Left cardiac atrium (tissue), 4 donors: ENCODE data around the gene ARL3. TPM values are rescaled to one million over a fixed set of nuclear protein-coding genes. Genes with fewer than 3 reads are reported as not detected.
A peak's percentile ranks its signal among the peaks of the same experiment; 100 is the strongest.

Experiments used
- ATAC-seq, 2 donors: fragments of 200-7000 bp; cut with Tn5 transposase; one replicate each; pipeline ENCODE4 v1.9.1; 2020; ENCODE audit warnings: mild to moderate bottlenecking in 2 of 2, moderate library complexity in 2 of 2
- DNase-seq: peaks from one replicate; pipeline ENCODE4 v3.0.0-alpha.2; 2020
- intact Hi-C, 2 donors: fragments of 100-400 bp; cut with DNase I; formaldehyde crosslinking; loops; one replicate each; pipeline versions ENCODE4 v1.14.1 to v1.15.1; 2022 to 2023
- total RNA-seq, 2 donors: library from RNA; stranded (reverse); fragmentation: NEBNext Ultra II Directional; extraction: Animal tissue kit (Norgen Biotek cat#: 25700); gene quantifications; one replicate each; pipeline ENCODE4 v1.2.1, GENCODE V29; 2021
- donor health status: DM: no; HTN: yes; CAD: no.
- donor health status: DM: no; HTN: yes; CAD: no; lungs with severe emphysema.
- donor health status: DM: yes; HTN: yes; CAD: no.
- donor health status: Dilated cardiomyopathy.

The ARL3 gene
- total RNA-seq, 2 donors from 2014 or later: 12.0 to 12.4 TPM

DNA sequence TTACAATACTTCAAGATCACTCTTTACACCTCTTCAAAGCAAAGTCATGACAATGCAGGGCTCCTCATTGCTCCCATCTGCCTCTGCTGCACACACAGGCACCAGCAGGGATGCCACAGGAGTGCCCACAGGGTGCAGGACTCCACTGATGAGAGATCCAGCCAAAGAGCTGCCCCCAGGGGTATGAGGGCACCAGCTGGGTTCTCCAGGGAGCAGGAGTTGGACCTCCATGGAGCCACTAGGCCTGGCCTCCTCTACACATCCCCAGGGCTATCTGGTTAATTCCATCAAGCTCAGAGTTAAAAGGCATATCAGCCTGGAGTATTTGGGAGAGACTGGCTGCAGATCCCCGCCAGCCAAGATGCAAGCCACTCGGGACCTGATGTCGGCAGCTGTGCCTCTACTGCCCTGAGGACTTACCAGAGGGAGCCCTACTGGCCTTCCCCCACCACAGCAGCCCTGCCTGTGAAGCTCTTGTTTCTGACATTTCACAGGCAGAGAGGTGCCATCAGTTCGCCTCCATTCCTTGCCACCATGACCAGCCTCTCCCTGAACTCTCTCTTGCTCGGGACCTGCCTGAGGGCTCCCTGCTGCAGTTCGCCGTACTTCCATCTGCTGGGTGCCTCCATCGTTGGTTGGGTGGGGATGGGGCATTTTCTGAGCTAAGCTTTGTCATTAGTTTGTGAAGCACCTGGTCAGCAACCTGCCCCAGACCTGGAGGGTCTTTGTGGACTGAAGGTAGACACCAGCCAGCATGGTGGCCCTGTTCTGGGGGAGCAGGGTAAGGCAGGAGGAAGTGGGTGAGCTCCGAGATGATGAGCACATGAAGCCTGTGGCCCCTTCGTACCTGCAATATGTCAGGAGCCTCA lies 82.4 kb downstream of the ARL3 start:
- ATAC-seq (no peak), DNase-seq (peak; percentile 20)
- intact Hi-C loops: no loop called here

DNA sequence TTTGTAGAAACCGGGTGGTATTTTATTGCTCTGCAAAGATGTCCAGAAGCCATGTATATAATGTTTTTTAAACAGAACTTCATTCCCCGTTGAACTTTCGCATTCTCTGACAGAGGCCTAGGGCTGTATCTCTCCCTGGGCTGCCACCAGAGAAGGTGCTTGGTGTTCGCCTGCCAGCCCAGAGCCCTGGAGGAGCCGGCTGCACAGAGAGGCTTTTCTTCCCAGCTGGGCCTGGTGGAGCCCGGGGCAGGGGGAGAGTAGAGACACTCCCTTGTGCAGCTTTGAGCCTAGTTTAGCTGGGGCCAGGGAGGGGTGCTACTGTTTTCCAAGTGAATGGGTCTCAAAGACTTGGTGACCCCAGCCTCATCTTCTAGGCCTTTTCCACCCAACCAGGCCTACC lies 83.5 kb downstream of the ARL3 start:
- intact Hi-C loops: no loop called here
- DNase-seq (no peak), ATAC-seq (no peak)

DNA sequence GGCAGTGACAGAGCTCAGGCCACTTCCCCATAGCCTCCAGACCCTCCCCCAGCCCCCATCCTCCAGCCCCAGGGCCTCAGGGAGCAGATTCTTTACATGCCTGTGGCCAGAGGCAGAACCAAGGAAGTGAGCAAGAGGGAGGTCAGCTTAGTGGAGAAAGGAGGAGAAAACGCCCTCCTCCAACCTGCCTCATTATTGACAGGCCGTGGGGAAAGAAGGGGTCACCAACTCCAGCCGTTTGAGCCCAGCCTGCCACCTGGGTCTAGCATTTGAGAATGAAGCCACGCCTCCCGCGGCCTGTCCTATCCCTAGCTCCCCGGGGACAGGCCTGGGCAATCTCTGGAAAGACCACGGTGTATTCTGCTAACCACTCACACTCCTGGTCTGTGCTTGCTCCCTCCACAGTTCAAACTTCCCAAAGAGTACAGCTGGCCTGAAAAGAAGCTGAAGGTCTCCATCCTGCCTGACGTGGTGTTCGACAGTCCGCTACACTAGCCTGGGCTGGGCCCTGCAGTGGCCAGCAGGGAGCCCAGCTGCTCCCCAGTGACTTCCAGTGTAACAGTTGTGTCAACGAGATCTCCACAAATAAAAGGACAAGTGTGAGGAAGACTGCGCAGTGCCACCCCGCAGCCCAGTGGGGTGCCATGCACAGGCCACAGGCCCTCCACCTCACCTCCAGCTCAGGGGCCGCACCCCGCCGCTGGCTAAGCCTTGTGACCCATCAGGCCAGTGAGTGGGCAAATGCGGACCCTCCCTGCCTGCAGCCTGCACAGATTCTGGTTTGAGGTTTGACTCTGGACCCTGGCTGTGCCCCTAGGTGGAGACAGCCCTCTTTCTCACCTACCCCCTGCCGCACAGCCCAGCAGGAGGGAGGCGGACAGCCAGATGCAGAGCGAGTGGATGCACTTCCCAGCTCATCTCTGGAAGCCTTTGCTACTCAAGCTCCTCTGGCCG lies 84.3 kb downstream of the ARL3 start:
- no peak for DNase-seq
- no peak for ATAC-seq
- intact Hi-C loops: no loop called here

DNA sequence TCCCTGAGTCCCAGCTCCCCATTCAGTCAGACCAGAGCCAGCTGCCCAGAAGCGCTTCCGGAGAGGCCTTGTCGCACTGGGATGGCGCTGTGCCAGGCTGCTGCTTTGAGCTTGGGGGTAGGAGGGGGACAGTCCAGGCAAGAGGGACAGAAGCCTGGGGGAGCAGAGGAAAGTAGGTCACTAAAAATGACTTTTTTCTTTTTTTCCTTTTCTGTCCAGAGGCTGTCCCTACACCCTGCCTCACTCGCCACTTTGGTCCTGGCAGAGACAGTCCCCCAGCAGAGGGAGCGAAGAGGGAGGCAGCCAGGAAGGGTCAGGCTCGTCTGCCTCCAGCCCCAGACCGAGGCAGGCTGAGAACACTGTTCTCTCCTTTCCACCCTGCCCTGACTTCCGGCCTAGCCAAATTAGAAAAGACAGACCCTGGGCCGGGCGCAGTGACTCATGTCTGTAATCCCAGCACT lies 85.7 kb downstream of the ARL3 start:
- intact Hi-C loops: no loop called here
- DNase-seq: peak; percentile 84
- peak; percentile 41 to 54 for ATAC-seq

DNA sequence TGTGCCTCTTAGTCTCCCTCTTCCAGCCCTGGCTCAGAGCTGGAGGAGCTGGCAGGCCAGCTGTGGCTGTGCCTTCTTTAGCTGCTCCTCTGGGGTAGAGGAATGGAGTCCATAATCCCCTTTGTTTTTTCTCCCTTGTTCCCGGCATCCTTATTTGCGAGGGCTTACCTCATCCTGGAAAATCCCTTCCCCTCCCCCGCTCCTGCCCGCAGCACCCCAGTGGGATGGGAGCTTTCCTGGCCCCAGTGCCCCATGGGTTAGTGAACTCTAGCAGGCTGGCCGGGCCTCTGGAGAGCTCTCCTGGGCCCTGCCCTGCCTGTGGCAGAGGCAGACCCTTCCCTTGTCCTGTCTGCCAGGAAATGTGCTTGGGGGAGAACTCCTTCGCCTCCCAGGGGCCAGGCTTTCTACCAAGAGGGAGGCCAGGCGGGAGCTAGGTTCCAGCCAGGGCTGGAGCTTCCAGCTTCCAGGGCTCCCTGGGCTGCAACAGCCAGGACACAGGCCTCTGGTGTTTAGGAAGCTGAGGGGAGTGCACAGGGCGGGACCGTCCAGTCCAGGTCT lies 86.4 kb downstream of the ARL3 start:
- intact Hi-C loops: no loop called here
- DNase-seq (peak; percentile 62), ATAC-seq (peak; percentile 38 to 51)

DNA sequence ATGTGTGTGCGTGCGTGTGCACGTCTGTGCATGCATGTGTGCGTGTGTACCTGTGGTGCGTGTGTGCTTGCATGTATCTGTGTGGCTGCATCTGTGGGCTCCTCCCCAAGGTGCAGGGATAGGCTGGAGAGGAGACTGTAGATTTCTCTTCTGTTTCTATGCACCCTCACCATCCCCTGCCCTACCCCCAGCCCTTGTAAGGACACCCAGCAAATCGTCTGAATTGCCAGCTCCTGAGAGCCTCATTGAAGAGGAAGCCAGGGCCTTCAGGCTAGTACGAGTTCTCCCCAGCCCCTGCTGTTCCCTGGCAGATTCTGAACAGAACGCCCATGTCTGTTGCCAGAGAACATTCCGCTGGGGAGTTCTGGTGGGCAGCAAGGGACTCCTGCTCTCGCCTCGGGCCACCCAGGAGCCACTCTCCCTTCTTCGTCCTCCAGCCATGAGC lies 86.9 kb downstream of the ARL3 start:
- ATAC-seq: peak in 1 of 2 donors; percentile 16
- intact Hi-C loops: no loop called here
- DNase-seq: no peak

DNA sequence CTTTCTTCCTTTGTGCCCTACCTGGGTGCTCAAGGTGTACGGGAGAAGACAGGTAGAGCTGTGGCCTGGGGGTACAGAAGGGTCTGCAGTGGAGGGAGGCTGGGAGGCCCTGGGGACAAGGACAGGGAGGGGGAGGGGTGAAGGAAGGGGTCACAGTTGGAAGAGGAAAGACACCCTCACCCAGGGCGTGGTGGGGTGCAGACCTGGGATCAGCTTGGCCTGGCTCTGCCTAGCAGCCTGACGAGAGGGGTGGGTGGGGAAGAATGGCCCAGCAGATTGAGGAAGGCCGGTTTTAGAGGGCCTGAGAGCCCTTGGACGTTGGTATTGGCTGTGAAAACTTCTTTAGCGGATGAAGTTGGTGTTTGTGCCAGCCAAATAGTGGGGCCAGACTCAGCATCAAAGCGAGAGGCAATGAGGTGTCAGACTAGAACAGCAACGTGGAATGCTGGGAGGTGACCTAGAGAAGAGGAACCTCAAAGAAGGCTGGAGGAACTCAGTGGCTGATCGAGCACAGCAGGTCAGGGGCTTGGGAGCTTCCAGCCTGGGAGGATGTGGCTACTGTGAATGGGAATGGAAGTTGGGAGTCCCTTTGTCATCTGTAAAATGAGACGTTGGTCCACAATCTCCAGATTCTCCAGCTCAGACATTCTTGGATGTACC lies 88.0 kb downstream of the ARL3 start:
- ATAC-seq (no peak), DNase-seq (peak; percentile 18)
- intact Hi-C loops: no loop called here

DNA sequence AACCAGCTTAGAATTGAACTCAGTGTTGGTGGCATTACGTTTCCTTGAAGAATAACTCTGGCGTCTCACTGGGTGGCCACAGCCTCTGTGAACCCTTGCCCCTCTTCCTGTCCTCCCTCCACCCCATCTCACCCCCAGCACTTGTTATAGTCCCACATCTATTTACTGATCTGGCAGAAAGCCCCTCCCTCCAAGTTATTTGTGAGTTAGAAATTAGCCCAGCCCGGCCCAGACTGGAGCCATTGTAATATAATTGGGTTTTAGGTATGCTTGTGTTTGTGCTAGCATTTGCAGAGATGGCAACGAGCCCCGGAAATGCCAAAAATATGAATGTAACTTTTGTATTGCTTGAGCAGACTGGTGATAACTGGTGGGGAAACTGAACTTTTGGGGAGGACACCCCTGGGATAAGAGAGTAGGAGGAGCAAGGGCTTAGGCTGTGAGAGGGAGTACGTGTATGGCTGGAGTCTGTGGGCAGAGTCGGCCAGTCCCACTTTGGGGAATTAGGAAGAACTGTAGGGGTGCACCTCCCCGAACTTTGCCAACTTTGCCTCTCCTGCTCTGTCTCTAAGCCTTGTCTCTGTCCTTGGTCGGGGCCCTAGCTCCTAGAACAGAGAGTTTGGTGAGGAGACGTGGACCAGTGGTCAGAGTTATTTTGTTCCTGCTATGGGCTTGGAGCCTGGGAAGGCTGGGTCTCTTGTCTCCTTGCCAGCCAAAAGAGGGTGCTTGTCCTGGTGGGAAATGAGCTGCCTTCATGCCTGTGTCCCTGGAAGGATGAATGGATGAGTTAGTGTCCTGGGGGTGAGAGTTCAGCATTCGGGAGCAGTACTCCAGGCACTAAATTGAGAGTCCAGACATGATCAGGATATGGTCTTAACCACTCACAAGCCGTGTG lies 89.2 kb downstream of the ARL3 start:
- intact Hi-C loops: no loop called here
- ATAC-seq (no peak), DNase-seq (peak; percentile 17)

DNA sequence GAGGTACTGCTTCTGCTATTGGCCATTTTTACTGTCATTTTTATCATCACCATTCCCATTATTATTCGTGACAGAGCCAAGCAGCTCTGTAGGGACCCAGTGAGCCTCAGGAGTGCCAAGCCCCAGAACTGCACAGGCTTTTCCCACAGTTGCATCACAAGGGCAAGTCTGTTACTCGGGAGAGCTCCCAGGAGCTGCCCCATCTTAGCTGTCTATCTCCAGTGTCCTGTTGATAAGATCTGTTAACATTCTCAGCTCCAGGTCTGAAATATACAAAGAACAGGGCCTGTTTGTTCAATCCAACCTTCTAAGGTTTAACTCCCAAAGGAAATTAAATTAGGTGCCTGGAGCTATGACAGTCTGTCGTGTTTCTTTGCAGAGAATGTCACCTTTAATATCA lies 90.1 kb downstream of the ARL3 start:
- intact Hi-C loops: no loop called here
- peak; percentile 24 for DNase-seq

More for the DNA sequence above, 90.1 kb downstream of the ARL3 start:
- no peak for ATAC-seq

Other genes with a start within 250 kb of the ARL3 start
- 100 to 1,000 TPM in 1 of 2 donors, 10 to 100 TPM in 1; 89.2 to 101 TPM for gene ACTR1A, start 211.7 kb downstream of the ARL3 start, total RNA-seq
- gene SUFU, start 210.4 kb downstream of the ARL3 start, total RNA-seq: 1 to 10 TPM; 6.6 to 9.2 TPM
- gene TRIM8, start 69.9 kb downstream of the ARL3 start, total RNA-seq: 100 to 1,000 TPM; 104 to 108 TPM
- 1 to 10 TPM; 3.2 to 4.0 TPM for gene SFXN2, start 239 bp upstream of the ARL3 start, total RNA-seq
- 10 to 100 TPM; 30.6 to 41.1 TPM for gene WBP1L, start 29.6 kb upstream of the ARL3 start, total RNA-seq
- not detected for gene CYP17A1, start 123.0 kb upstream of the ARL3 start, total RNA-seq
- 10 to 100 TPM; 12.0 to 19.8 TPM for gene BORCS7, start 139.9 kb upstream of the ARL3 start, total RNA-seq
- 10 to 100 TPM in 1 of 2 donors, 1 to 10 TPM in 1; 8.7 to 12.2 TPM for gene AS3MT, start 155.1 kb upstream of the ARL3 start, total RNA-seq
- 1 to 10 TPM; 3.7 to 3.9 TPM for gene CNNM2, start 203.9 kb upstream of the ARL3 start, total RNA-seq